Dermis blood vessel endothelial cell (primary cell): ENCODE measurements around the gene CMTM8. TPM values are rescaled to one million over a fixed set of nuclear protein-coding genes. Genes with fewer than 3 reads are reported as not detected.

ENCODE experiments used
- DNase-seq: peaks from one replicate; pipeline ENCODE4 v3.0.0; 2010
- total RNA-seq: library from RNA; depleted of rRNA; stranded (reverse); fragments of >200 nt; gene quantifications from 2 replicates; pipeline ENCODE4 v1.2.3, GENCODE V29; 2014

Gene CMTM8
- total RNA-seq, 1 donor from 2014 or later = 4.3 TPM

- DNase-seq = no peak
These were observed 8.9 kb upstream of the CMTM8 start for GRCh38 chr3:32229565-32229964.

- no peak for DNase-seq
These were observed 2.1 kb upstream of the CMTM8 start for GRCh38 chr3:32236377-32236776.

- DNase-seq = peak; percentile 59
These were observed 619 bp upstream of the CMTM8 start for GRCh38 chr3:32237670-32238452.

- peak; percentile 64 for DNase-seq
These were observed 1.1 kb downstream of the CMTM8 start for GRCh38 chr3:32239307-32240158.

- peak; percentile 80 for DNase-seq
These were observed 1.7 kb downstream of the CMTM8 start for GRCh38 chr3:32240159-32240545.

GRCh38 chr3:32241100-32241499 is 2.6 kb downstream of the CMTM8 start:
- DNase-seq = no peak

- DNase-seq = no peak
These were observed 5.0 kb downstream of the CMTM8 start for GRCh38 chr3:32243519-32243918.

GRCh38 chr3:32245200-32245599 is 6.7 kb downstream of the CMTM8 start:
- DNase-seq = peak; percentile 75

- no peak for DNase-seq
These were observed 7.7 kb downstream of the CMTM8 start for GRCh38 chr3:32246079-32246675.

GRCh38 chr3:32249184-32249782 is 10.8 kb downstream of the CMTM8 start:
- peak; percentile 22 for DNase-seq

- DNase-seq = no peak
These were observed 15.8 kb downstream of the CMTM8 start for GRCh38 chr3:32254268-32254667.

- DNase-seq = no peak
These were observed 16.9 kb downstream of the CMTM8 start for GRCh38 chr3:32255345-32255744.

GRCh38 chr3:32256206-32256605 is 17.7 kb downstream of the CMTM8 start:
- DNase-seq = no peak

- DNase-seq = no peak
These were observed 18.6 kb downstream of the CMTM8 start for GRCh38 chr3:32257042-32257441.

GRCh38 chr3:32257641-32258438 is 19.4 kb downstream of the CMTM8 start:
- no peak for DNase-seq

- no peak for DNase-seq
These were observed 20.4 kb downstream of the CMTM8 start for GRCh38 chr3:32258869-32259268.

- no peak for DNase-seq
These were observed 23.1 kb downstream of the CMTM8 start for GRCh38 chr3:32261545-32261944.

- no peak for DNase-seq
These were observed 23.7 kb downstream of the CMTM8 start for GRCh38 chr3:32262201-32262600.

- no peak for DNase-seq
These were observed 35.8 kb downstream of the CMTM8 start for GRCh38 chr3:32274306-32274705.

- DNase-seq = no peak
These were observed 37.0 kb downstream of the CMTM8 start for GRCh38 chr3:32275506-32275905.

- DNase-seq = peak; percentile 62
These were observed 37.9 kb downstream of the CMTM8 start for GRCh38 chr3:32276279-32276841.

- DNase-seq = peak; percentile 69
These were observed 40.2 kb downstream of the CMTM8 start for GRCh38 chr3:32278714-32279113.
